HG02571 (cell line): Measurements from ENCODE around the gene BCAR1.
"Not testable (repeated sequence)": the region's sequence is repeated elsewhere in the genome, so short reads cannot be mapped to it uniquely, and the experiment has no call there.

ENCODE experiments used
- ATAC-seq: cut with Tn5 transposase; IDR thresholded peaks from one replicate; pipeline ENCODE4 v1.9.1; 2021; ENCODE audit warnings: mild to moderate bottlenecking, moderate library complexity; ENCODE audit not compliant: unreplicated experiment

BCAR1 gene

GRCh38 chr16:75271441-75272096 lies 20.1 kb upstream of the BCAR1 start:
- ATAC-seq = no peak

- ATAC-seq = not testable (repeated sequence)
Observed at GRCh38 chr16:75269358-75269757, 17.9 kb upstream of the BCAR1 start.

GRCh38 chr16:75267631-75268264 lies 16.3 kb upstream of the BCAR1 start:
- ATAC-seq = no peak

- ATAC-seq = no peak
Observed at GRCh38 chr16:75266738-75267630, 15.6 kb upstream of the BCAR1 start.

- ATAC-seq = peak; percentile 64
Observed at GRCh38 chr16:75265911-75266701, 14.7 kb upstream of the BCAR1 start.

GRCh38 chr16:75264999-75265910 lies 13.8 kb upstream of the BCAR1 start:
- ATAC-seq = peak; percentile 18

- ATAC-seq = no peak
Observed at GRCh38 chr16:75264457-75264998, 13.1 kb upstream of the BCAR1 start.

GRCh38 chr16:75263963-75264445 lies 12.6 kb upstream of the BCAR1 start:
- no peak for ATAC-seq

GRCh38 chr16:75263291-75263962 lies 12.0 kb upstream of the BCAR1 start:
- ATAC-seq = no peak

GRCh38 chr16:75262800-75263127 lies 11.3 kb upstream of the BCAR1 start:
- ATAC-seq = no peak

- no peak for ATAC-seq
Observed at GRCh38 chr16:75262104-75262799, 10.8 kb upstream of the BCAR1 start.

GRCh38 chr16:75261590-75262078 lies 10.2 kb upstream of the BCAR1 start:
- no peak for ATAC-seq

- no peak for ATAC-seq
Observed at GRCh38 chr16:75260851-75261589, 9.6 kb upstream of the BCAR1 start.

- no peak for ATAC-seq
Observed at GRCh38 chr16:75258807-75259141, 7.3 kb upstream of the BCAR1 start.

- ATAC-seq = no peak
Observed at GRCh38 chr16:75257886-75258806, 6.7 kb upstream of the BCAR1 start.

GRCh38 chr16:75256696-75257343 lies 5.4 kb upstream of the BCAR1 start:
- ATAC-seq = no peak
